ENCODE results near the gene GABARAP.

Gene GABARAP

GRCh38 chr17:7260151-7260550 lies 17.9 kb upstream of the GABARAP start:
- Histone ChIP-seq H3F3A (ENCODE audit: low read depth) (no peaks in the 10 kb centered on the region), H3K27me3 (ENCODE audit: insufficient read depth, low read length, poor library complexity, severe bottlenecking) (no peaks in the 10 kb centered on the region), H3K4me3 (ENCODE audit: low read length, poor library complexity, severe bottlenecking) (no peak overlapping the region), H3K79me2 (ENCODE audit: insufficient read depth, low read length) (no peaks in the 10 kb centered on the region), H3K9ac (ENCODE audit: low read depth, low read length, poor library complexity, severe bottlenecking) (no peak overlapping the region), H3K4me2 (ENCODE audit: low read depth, low read length, poor library complexity, severe bottlenecking) (no peak overlapping the region), H2AFZ (ENCODE audit: low read length) (no peak overlapping the region), H3K4me1 (ENCODE audit: insufficient read depth, low read length, poor library complexity, severe bottlenecking) (no peaks in the 10 kb centered on the region), H4K20me1 (ENCODE audit: insufficient read depth, low read length, poor library complexity, severe bottlenecking) (no peaks in the 10 kb centered on the region), H3K36me3 (ENCODE audit: insufficient read depth, low read length) (peaks cover 22% of the 10 kb centered on the region; the same call in 1 of the 2 replicates), H3K9me2 (replicated peaks; ENCODE audit: low read depth, low read length) (no peaks in the 10 kb centered on the region), H3K9me3 (ENCODE audit: insufficient read depth, low read depth, low read length) (no peaks in the 10 kb centered on the region)
- TF ChIP-seq CTCF (conservative IDR thresholded peaks at IDR 0.05; ENCODE audit: low read length): no peak
- no peak for TF ChIP-seq EZH2phosphoT487 (IDR thresholded peaks at IDR 0.05; ENCODE audit: borderline replicate concordance)

GRCh38 chr17:7259555-7259889 lies 17.3 kb upstream of the GABARAP start:
- no peaks in the 10 kb centered on the region for H3K9me3 ChIP-seq (ENCODE audit: insufficient read depth, low read depth, low read length)
- no peaks in the 10 kb centered on the region for H4K20me1 ChIP-seq (ENCODE audit: insufficient read depth, low read length, poor library complexity, severe bottlenecking)
- H3K36me3 ChIP-seq (ENCODE audit: insufficient read depth, low read length): peaks cover 27% of the 10 kb centered on the region; the same call in 1 of the 2 replicates
- no peak overlapping the region for H2AFZ ChIP-seq (ENCODE audit: low read length)
- no peak overlapping the region for H3K9ac ChIP-seq (ENCODE audit: low read depth, low read length, poor library complexity, severe bottlenecking)
- no peak overlapping the region for H3K4me2 ChIP-seq (ENCODE audit: low read depth, low read length, poor library complexity, severe bottlenecking)
- TF ChIP-seq EZH2phosphoT487 (IDR thresholded peaks at IDR 0.05; ENCODE audit: borderline replicate concordance): no peak
- no peak for TF ChIP-seq CTCF (conservative IDR thresholded peaks at IDR 0.05; ENCODE audit: low read length)
- no peaks in the 10 kb centered on the region for H3K27me3 ChIP-seq (ENCODE audit: insufficient read depth, low read length, poor library complexity, severe bottlenecking)
- no peaks in the 10 kb centered on the region for H3K9me2 ChIP-seq (replicated peaks; ENCODE audit: low read depth, low read length)
- H3F3A ChIP-seq (ENCODE audit: low read depth): no peaks in the 10 kb centered on the region
- H3K4me3 ChIP-seq (ENCODE audit: low read length, poor library complexity, severe bottlenecking): no peak overlapping the region
- peaks cover 6% of the 10 kb centered on the region; the same call in 1 of the 2 replicates for H3K79me2 ChIP-seq (ENCODE audit: insufficient read depth, low read length)
- H3K4me1 ChIP-seq (ENCODE audit: insufficient read depth, low read length, poor library complexity, severe bottlenecking): no peaks in the 10 kb centered on the region

- no peak overlapping the region for H2AFZ ChIP-seq (ENCODE audit: low read length)
- H3K9me3 ChIP-seq (ENCODE audit: insufficient read depth, low read depth, low read length): no peaks in the 10 kb centered on the region
- peaks cover 29% of the 10 kb centered on the region; the same call in 1 of the 2 replicates for H3K36me3 ChIP-seq (ENCODE audit: insufficient read depth, low read length)
- no peaks in the 10 kb centered on the region for H3K27me3 ChIP-seq (ENCODE audit: insufficient read depth, low read length, poor library complexity, severe bottlenecking)
- no peak overlapping the region for H3K9ac ChIP-seq (ENCODE audit: low read depth, low read length, poor library complexity, severe bottlenecking)
- H3K9me2 ChIP-seq (replicated peaks; ENCODE audit: low read depth, low read length): no peaks in the 10 kb centered on the region
- no peaks in the 10 kb centered on the region for H3F3A ChIP-seq (ENCODE audit: low read depth)
- TF ChIP-seq CTCF (conservative IDR thresholded peaks at IDR 0.05; ENCODE audit: low read length) (no peak), EZH2phosphoT487 (IDR thresholded peaks at IDR 0.05; ENCODE audit: borderline replicate concordance) (no peak)
- no peaks in the 10 kb centered on the region for H4K20me1 ChIP-seq (ENCODE audit: insufficient read depth, low read length, poor library complexity, severe bottlenecking)
- peaks cover 4% of the 10 kb centered on the region for H3K4me1 ChIP-seq (ENCODE audit: insufficient read depth, low read length, poor library complexity, severe bottlenecking)
- H3K4me3 ChIP-seq (ENCODE audit: low read length, poor library complexity, severe bottlenecking): no peak overlapping the region
- H3K4me2 ChIP-seq (ENCODE audit: low read depth, low read length, poor library complexity, severe bottlenecking): no peak overlapping the region
- H3K79me2 ChIP-seq (ENCODE audit: insufficient read depth, low read length): peaks cover 11% of the 10 kb centered on the region
Measured at GRCh38 chr17:7258731-7259554, 16.7 kb upstream of the GABARAP start.
